OCI-LY1 (cell line): ENCODE data around the gene DLGAP4.

Experiments
- H2AFZ ChIP-seq: fragments of 200-600 bp; sonication (generic), shearing (Covaris generic); 2 replicates; pipeline ENCODE4 v1.6.0; 2014; ENCODE audit warnings: antibody characterized with exemption, mild to moderate bottlenecking, low read length
- H3F3A ChIP-seq: fragments of 200-600 bp; sonication (generic), shearing (Covaris generic); 2 replicates; pipeline ENCODE4 v1.6.0; 2014; ENCODE audit warnings: mild to moderate bottlenecking, antibody characterized with exemption, low read length, moderate library complexity; ENCODE audit not compliant: insufficient read depth
- H3K27ac ChIP-seq: fragments of 200-600 bp; sonication (generic); 2 replicates; pipeline ENCODE4 v1.5.1; 2014; ENCODE audit warnings: low read length, mixed run types, mild to moderate bottlenecking, low read depth; ENCODE audit not compliant: poor library complexity, severe bottlenecking
- H3K27me3 ChIP-seq: fragments of 200-600 bp; sonication (generic); 2 replicates; pipeline ENCODE4 v1.6.0; 2014; ENCODE audit warnings: antibody characterized with exemption, mild to moderate bottlenecking, low read length, moderate library complexity; ENCODE audit not compliant: insufficient read depth
- H3K36me3 ChIP-seq: fragments of 200-600 bp; sonication (generic); 2 replicates; pipeline ENCODE4 v1.6.1; 2014; ENCODE audit warnings: mild to moderate bottlenecking, antibody characterized with exemption, low read length, moderate library complexity, mixed read lengths; ENCODE audit not compliant: insufficient read depth
- H3K4me1 ChIP-seq: fragments of 200-600 bp; sonication (generic); 2 replicates; pipeline ENCODE4 v1.5.1; 2014; ENCODE audit warnings: mild to moderate bottlenecking, low read length, moderate library complexity; ENCODE audit not compliant: insufficient read depth, severe bottlenecking
- H3K4me2 ChIP-seq: fragments of 200-600 bp; sonication (generic), shearing (Covaris generic); 2 replicates; pipeline ENCODE4 v1.6.1; 2014; ENCODE audit warnings: low read length
- H3K4me3 ChIP-seq: fragments of 200-600 bp; sonication (generic); 2 replicates; pipeline ENCODE4 v1.5.1; 2014; ENCODE audit warnings: low read length, low read depth, mild to moderate bottlenecking, mixed read lengths; ENCODE audit not compliant: poor library complexity, severe bottlenecking
- H3K79me2 ChIP-seq: fragments of 200-600 bp; shearing (Covaris generic); 2 replicates; pipeline ENCODE4 v1.6.1; 2016; ENCODE audit warnings: mixed run types, low read length, mixed read lengths; ENCODE audit not compliant: insufficient read depth
- H3K9ac ChIP-seq: fragments of 200-600 bp; sonication (generic), shearing (Covaris generic); 2 replicates; pipeline ENCODE4 v1.6.1; 2014; ENCODE audit warnings: mild to moderate bottlenecking, low read length, mixed read lengths
- H3K9me2 ChIP-seq: fragments of 200-600 bp; sonication (generic), shearing (Covaris generic); 2 replicates; pipeline ENCODE4 v1.6.1; 2014; ENCODE audit warnings: low read depth, mild to moderate bottlenecking, low read length, mixed read lengths
- H3K9me3 ChIP-seq: fragments of 200-600 bp; shearing (Covaris generic); 2 replicates; pipeline ENCODE4 v1.6.1; 2014; ENCODE audit warnings: low read length, mixed read lengths
- H4K20me1 ChIP-seq: fragments of 200-600 bp; sonication (generic), shearing (Covaris generic); 2 replicates; pipeline ENCODE4 v1.6.0; 2016; ENCODE audit warnings: mild to moderate bottlenecking, low read length; ENCODE audit not compliant: insufficient read depth
- EZH2 ChIP-seq: fragments of 200-600 bp; sonication (generic), shearing (Covaris generic); IDR thresholded peaks from 2 replicates; pipeline ENCODE4 v1.8.0; 2017; ENCODE audit warnings: borderline replicate concordance, mixed run types, mild to moderate bottlenecking, antibody characterized with exemption, low read length, moderate library complexity, mixed read lengths
- TF ChIP-seq, protein P1 (sequence below): fragments of 200-600 bp; sonication (generic), shearing (Covaris generic); IDR thresholded peaks from 2 replicates; pipeline ENCODE4 v1.5.1; 2017; ENCODE audit warnings: mild to moderate bottlenecking, antibody characterized with exemption, low read length, moderate library complexity, mixed read lengths

Gene DLGAP4

DNA sequence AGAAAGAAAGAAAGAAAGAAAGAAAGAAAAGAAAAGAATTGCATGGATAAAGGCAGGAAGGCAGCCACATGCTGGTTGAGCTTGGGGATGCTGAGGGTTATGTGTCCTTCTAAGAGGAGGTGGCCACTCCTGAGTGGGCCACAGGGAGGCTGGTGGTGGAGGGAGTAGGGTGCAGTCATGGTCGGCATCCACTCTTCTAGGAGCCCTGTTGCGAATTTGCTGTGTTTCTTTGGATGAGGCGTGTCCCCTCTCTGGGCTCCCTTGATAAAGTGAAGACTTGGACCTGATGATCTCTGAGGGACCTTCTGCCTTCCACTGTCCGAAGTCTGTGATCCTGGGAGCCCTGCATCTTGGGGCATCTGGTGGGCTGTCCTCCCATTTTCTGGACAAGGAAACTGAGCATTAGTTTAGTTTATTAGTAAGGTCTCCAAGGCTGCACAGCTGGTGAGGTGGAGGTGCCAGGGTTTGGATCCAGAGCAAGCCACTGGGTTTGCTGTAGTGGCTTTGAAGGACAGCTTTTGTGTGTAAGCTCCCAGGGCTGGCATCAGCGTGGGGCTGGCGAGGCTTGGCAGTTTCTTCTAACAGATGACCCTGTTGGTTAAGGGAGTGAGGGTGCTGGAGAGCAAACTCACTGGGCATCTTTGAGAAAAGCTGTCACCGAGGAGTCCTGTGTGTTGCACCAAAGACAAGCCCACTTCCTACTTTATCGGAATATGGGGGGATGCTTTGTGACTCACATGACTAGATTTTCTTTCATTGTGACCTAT is 4.3 kb downstream of the DLGAP4 start:
- Histone ChIP-seq H3K36me3 (no peaks in the 10 kb centered on the region), H2AFZ (no peak overlapping the region), H4K20me1 (no peaks in the 10 kb centered on the region), H3F3A (no peaks in the 10 kb centered on the region), H3K4me3 (no peak overlapping the region), H3K79me2 (no peaks in the 10 kb centered on the region), H3K9me3 (no peaks in the 10 kb centered on the region), H3K9me2 (no peaks in the 10 kb centered on the region), H3K9ac (no peak overlapping the region), H3K4me2 (no peak overlapping the region), H3K27me3 (no peaks in the 10 kb centered on the region), H3K4me1 (no peaks in the 10 kb centered on the region), H3K27ac (no peak overlapping the region)
- TF ChIP-seq, protein P1, sequence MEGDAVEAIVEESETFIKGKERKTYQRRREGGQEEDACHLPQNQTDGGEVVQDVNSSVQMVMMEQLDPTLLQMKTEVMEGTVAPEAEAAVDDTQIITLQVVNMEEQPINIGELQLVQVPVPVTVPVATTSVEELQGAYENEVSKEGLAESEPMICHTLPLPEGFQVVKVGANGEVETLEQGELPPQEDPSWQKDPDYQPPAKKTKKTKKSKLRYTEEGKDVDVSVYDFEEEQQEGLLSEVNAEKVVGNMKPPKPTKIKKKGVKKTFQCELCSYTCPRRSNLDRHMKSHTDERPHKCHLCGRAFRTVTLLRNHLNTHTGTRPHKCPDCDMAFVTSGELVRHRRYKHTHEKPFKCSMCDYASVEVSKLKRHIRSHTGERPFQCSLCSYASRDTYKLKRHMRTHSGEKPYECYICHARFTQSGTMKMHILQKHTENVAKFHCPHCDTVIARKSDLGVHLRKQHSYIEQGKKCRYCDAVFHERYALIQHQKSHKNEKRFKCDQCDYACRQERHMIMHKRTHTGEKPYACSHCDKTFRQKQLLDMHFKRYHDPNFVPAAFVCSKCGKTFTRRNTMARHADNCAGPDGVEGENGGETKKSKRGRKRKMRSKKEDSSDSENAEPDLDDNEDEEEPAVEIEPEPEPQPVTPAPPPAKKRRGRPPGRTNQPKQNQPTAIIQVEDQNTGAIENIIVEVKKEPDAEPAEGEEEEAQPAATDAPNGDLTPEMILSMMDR, result no peak
- TF ChIP-seq EZH2, result no peak

GRCh38 chr20:36311141-36311853 is 5.2 kb downstream of the DLGAP4 start:
- no peaks in the 10 kb centered on the region for H3K9me3 ChIP-seq
- no peaks in the 10 kb centered on the region for H3K79me2 ChIP-seq
- H3F3A ChIP-seq, result no peaks in the 10 kb centered on the region
- H3K4me2 ChIP-seq, result no peak overlapping the region
- no peaks in the 10 kb centered on the region for H3K36me3 ChIP-seq
- H3K27ac ChIP-seq, result no peak overlapping the region
- H3K4me3 ChIP-seq, result no peak overlapping the region
- no peaks in the 10 kb centered on the region for H3K9me2 ChIP-seq
- no peak overlapping the region for H3K9ac ChIP-seq
- no peaks in the 10 kb centered on the region for H3K4me1 ChIP-seq
- no peak overlapping the region for H2AFZ ChIP-seq
- no peaks in the 10 kb centered on the region for H4K20me1 ChIP-seq
- no peaks in the 10 kb centered on the region for H3K27me3 ChIP-seq
- TF ChIP-seq, protein P1, result no peak
- no peak for TF ChIP-seq EZH2

DNA sequence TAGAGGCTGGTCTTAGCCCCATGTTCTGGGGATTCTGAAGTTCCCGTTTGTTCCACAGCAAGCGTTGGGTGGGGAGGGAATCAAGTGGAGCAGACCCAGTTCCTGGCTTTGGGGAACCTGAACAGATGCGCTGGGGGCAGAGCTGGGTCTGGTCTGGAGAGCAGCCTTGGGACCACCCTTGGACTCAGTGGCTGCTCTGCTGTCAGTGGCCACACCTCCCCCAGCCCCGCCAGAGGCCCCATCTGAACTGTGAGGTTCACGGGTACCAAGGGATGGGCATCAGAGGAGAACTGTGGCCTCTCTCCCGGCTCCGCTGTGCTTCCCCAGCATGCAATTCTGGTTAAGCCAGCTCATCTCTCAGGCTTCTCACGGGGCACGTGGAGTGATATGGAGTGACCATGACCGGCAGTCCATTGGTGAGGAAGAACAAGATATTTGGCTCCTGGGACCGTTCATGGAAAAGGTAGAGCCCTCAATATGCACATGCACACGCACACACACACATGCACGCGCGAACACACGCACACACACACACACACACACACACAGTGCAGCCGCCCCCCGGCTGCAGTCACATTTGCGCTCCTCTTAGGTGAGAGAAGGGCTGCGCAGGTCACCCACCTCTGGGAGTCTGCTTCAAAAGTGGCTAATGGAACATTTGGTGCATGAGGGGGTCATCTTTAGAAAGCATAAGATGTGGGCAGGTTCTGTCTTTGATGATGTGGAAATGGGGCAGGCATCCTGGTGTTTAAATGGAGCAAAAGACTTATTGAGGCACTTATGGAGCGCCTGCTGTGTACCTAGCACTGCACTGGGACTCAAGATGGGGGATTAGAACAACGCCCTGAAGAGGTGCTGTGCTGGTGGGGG is 6.0 kb downstream of the DLGAP4 start:
- H3K27ac ChIP-seq, result no peak overlapping the region
- H2AFZ ChIP-seq, result no peak overlapping the region
- H4K20me1 ChIP-seq, result no peaks in the 10 kb centered on the region
- H3K9me3 ChIP-seq, result no peaks in the 10 kb centered on the region
- H3K36me3 ChIP-seq, result no peaks in the 10 kb centered on the region
- no peaks in the 10 kb centered on the region for H3K4me1 ChIP-seq
- no peaks in the 10 kb centered on the region for H3K79me2 ChIP-seq
- TF ChIP-seq EZH2, result no peak
- TF ChIP-seq, protein P1, result no peak
- H3K4me3 ChIP-seq, result no peak overlapping the region
- H3K4me2 ChIP-seq, result no peak overlapping the region
- H3K27me3 ChIP-seq, result no peaks in the 10 kb centered on the region
- H3F3A ChIP-seq, result no peaks in the 10 kb centered on the region
- no peaks in the 10 kb centered on the region for H3K9me2 ChIP-seq
- no peak overlapping the region for H3K9ac ChIP-seq
